ENCODE data around the gene ACTR1B.
"Not testable (repeated sequence)": the region's sequence is repeated elsewhere in the genome, so short reads cannot be mapped to it uniquely, and the experiment has no call there.

The ACTR1B gene

DNA sequence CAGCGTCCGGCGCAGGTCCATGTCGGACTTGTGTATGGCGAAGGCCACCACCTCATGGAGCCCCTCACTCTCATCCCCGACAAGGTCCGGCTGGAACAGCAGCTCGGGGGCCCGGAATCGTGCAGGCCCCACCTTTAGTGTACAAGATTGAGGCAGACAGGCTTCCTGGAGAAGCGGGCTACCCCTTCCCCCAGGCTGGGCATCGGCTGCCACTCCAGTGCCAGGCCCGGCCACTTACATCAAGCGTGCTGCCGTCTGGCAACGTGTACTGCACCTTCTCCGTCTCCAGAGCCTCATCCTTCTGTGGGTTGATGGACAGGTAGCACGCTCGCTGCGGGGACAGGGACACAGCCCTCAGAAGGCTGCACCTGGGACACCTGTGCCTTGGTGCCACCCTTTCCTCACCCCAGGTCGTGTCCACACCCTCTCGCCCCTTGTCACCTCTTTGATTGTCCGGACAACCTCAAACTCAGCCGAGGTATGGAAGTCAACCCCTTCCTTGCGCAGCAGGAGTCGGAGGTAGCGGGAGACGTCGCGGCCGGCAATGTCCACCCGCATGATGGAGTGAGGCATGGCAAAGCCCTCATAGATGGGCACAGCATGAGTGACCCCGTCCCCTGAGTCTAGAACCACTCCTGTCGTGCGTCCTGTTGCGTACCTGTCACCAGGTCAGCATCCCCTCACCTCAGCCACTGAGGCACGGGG, 5.7 kb downstream of the ACTR1B start:
- DNase-seq: no peak

DNA sequence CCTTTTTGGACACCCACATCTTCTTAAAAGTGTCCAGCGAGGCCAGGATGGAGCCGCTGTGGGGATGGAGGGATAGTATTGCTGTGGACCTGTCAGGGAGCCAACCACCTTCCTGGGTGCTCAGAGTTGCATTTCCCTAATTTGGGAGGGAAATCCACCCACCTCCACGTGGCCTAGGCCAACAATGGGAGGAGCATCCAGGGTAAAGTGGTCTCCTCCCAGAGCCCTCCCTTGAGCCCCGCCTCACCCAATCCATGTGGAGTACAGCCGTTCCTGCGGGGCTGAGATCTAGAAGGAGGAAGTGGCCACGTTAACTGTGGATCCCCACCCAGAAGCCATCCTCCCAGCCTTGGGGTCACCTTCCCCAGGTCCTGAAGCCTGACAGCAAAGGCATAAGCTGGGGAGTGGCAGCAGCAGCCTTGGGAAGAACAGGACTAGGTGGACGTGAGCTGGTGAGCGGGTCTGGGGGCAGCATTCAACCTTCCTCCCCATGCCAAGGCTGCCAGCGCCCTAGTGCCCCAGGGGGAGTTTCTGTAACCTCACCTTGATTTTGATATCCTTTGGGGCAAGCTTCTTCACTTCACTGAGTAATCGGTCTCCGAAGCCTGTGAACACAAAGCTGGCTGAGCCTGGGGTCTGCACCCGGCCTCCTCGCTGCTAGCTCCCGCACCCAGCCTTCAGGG, 6.8 kb downstream of the ACTR1B start:
- DNase-seq: no peak

DNA sequence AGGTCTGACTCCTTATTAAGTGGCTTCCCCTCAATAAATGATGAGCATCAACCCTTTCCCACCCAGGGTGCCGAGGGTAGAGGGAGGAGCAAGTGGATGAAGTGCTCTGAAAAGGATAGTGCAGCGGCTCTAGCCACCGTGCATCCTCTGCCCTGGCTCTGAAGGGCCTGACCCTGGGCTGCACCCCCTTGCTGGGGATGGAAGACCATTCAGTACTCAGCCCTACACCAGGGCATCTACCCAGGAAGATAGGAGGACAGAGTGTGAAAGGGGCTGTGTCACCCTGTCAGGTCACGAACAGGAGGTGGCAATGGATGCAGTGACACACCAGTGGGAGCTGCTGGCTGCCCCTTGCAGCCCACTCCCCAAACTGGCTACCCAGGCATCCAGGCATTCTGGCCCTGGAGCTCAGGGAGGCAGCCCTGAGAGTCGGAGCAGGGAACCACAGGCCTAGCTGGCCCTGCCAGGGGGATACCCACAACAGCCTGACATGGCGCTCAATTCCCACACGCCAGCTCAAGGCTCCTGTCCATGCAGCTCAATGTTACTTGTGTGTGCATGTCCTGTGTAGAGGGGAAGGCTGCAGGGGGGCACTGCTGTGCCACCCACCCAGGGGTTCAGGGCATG, 7.6 kb downstream of the ACTR1B start:
- DNase-seq: no peak

DNA sequence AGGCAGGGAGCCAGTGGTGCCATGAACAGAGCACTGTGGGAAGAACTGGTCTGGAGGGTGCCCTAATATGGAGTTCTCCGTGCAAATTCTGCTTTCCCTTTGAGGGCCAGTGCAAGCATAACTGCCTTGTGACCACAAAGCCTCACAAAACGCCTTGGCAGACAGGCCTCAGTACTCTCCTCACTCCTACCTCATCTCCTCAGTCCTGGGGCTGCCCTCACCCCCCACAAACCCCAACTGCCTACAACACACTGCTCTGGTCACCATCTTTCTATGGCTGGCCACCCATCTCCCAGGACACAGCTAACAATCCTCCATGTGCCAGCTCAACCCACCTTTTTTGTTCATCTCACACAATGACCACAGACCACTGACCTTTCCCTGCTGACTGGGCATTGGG, 9.1 kb downstream of the ACTR1B start:
- no peak for DNase-seq

DNA sequence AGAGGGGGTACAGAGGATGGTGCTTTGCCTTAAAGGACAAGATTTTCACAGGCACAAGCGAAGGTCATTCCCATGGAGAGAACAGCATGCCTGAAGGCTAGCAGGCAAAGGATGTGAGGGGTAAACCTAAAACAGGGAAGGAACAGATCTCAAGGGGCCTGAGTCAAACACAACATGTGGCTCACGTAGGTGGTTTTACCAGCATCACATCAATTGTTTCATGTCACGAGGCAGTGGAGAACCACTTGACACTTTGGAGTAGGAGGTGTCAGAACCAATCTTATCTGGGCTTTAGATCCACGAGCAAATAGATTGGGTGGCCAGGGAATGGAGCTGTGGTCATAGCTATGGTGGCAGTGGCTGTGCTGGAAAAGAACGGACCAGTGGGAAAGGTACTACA, 9.5 kb downstream of the ACTR1B start:
- no peak for DNase-seq

DNA sequence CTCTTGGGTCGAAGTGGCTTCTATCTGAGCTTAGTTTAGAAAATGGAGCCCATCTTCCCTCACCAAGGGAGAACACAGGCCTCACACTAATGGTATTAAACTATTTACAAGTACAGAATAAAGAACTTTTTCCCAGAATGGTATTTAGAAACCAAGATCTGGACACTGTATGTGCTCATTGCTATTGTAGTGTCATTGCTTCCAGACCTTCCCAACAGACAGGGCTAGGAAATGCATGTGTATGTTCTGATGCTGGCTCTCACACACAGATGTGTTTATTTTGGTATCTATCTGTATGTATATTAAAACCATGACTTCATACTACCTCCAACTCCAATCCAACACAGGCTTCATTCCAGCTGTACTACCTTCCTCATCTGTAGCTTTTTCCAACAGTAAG, 10.0 kb downstream of the ACTR1B start:
- DNase-seq: no peak

DNA sequence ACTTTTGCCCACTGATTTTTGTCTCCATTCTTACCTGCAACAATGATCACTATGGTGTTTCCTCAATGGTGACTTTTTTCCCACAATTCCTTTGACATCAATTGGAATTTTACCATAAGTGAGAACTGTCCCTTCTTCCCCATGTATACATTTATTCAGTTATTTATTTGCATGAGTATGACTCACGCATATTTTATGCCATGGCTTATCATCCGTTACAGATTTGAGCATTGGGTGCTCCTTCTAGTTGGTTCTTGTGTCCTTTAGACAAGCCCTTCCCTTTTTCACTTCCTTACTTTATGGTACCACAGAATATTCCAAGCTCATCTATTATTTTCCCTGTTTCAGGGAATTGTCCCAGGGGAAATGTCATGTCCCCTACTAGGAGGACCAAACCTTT, 10.4 kb downstream of the ACTR1B start:
- no peak for DNase-seq

DNA sequence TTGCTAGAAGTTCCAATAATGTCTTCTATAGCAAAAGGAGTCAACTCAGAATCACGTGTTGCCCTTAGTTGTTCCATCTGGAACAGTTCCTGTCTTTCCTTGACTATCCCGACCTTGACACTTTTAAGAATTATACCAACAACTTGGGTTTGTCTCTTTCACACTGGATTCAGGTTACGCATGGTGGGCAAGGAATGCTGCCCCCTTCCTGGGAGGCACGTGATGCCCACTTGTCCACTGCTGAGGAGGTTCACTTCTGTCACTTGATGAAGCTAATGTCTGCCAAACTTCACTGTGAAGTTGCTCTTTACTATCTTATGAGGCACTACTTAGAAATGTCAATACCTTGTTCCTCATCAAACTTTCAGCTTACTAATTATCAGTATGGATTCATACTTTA, 12.7 kb downstream of the ACTR1B start:
- DNase-seq: no peak

DNA sequence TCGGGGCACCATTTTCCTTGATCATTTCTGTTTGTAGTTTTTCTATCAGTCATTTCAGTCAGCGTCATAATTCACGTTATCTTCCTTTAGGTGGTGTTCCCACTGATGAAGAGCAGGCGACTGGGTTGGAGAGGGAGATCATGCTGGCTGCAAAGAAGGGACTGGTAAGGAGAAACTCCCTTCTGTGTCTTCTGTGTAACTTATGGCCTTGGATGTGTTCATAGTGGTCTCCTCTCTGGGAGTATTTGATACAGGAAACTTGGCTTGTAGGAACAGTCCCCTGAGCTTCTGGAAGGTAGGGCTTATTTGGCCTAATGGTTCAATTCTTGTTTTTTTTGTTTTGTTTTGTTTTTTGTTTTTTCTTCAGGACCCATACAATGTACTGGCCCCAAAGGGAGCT, 16.9 kb downstream of the ACTR1B start:
- no peak for DNase-seq

DNA sequence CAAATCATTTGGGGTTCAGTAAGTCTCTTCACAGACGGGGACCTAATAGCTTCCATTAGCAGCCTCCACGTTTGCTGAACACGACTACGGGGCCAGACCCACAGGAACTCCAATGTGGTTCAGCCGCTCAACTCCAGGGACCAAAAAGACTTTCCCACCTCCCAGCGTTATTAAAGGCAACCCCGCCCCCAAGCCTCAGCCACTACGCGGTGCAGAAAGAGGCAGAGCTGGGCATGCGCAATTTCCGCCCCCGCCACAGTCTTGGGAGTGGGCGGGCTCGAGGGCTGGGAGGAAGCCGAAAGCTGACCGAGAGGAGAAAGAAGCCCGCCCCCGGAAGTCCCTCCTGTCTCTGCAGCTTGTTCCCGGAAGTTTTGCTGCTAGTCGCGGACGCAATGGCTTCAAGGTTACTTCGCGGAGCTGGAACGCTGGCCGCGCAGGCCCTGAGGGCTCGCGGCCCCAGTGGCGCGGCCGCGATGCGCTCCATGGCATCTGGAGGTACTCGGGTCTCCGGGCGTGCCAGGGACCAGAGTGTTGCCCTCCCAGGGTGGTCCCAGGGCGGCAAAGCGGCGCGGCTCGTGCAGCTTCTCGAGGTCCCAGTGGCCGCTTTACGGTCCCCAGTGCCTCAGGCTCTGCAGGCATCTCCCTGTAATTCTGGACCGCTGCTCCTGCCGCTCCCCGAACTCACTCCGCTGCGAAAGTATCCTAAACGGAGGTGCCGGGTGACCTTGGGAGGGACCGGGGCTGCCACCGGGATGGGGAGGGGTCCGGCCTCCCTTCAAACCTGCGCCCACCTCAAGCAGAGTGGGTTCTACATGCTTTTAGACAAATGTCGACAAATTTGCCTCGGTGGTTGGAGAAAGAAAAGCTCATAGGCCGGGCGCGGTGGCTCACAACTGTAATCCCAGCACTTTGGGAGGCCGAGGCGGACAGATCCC, 17.9 kb downstream of the ACTR1B start, which contains the start of gene COX5B:
Gene COX5B, plus strand, starts transcription at position 368 of the 935 bp plus-strand sequence. Its CDS starts 25 bp downstream, at position 393.
- DNase-seq: peak; percentile 99

DNA sequence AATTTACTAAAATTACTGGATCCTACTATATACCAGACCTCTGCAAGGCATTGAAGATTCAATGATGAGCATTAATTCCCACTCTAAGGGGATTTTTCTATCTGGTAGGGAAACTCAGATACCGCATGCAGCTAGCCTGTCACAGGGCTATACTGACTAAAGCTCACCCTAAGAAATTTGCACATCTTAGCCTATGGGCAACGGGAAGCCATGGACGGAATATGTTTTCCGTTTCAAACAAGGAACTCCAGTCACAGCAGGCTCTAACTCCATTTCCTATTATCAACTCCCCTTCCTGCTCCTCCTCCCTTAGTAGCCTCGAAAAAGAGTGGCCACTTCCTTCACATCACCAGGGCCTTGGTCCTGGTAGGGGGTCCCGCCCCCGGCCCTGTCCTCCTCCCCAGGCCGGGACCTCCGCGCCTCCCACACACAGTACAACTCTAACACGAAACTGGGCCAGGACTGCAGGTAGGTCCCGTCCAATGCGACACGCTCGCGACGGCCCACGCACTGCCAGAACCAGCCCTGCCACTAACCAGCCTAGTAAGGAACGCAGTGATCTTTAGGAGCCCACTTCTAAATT, 18.6 kb downstream of the ACTR1B start:
- no peak for DNase-seq

DNA sequence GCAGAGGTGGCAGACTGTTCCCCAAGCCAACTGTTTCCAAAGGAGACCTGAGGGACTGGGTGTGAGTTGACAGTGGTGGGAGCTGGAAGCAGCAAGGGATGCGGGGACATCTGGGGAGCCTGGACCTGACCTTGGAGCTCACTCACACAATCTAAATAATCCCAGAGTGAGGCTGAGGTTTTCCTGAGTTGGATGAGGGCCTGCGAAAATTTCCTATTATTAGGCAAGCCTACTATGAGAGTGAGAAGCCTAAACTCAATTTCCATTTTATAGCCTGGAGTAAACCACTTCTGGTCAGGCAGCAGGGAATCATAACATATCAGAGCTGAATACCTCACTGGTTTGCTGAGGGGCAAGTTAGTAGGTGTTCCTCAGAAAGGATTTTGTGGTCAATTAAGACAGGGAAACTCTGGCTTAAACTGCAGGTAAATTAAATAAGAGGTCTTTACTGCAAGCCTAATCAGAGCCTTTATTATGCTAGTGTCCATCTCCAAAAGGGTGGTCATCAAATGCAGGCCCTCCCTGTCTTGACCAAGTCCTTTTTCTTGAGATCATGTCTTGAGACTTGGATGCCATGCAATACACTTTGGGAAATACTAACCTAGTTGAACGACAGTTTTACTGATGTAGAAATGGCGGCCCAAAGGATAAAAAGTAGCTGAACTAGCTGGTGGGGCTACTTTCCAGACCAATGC, 19.7 kb downstream of the ACTR1B start:
- DNase-seq: no peak

DNA sequence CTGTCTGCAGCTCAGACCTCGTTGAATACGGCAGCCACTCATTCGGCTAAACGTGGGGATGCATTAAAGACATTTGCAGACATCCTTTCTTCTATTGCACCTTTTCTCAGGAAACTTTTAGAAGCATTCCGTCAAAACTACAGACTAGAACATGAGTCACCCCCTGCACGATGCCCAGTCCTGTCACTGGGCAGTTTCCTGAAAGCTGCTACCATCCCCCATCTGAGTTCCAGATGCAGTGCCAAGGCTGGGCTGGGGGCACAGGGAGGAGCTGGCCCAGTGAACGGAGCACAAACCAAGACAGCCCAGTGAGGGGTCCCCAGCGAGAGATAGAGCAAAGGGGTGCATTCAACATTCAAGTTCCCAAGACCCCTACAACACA, 37.8 kb downstream of the ACTR1B start:
- DNase-seq: not testable (repeated sequence)

DNA sequence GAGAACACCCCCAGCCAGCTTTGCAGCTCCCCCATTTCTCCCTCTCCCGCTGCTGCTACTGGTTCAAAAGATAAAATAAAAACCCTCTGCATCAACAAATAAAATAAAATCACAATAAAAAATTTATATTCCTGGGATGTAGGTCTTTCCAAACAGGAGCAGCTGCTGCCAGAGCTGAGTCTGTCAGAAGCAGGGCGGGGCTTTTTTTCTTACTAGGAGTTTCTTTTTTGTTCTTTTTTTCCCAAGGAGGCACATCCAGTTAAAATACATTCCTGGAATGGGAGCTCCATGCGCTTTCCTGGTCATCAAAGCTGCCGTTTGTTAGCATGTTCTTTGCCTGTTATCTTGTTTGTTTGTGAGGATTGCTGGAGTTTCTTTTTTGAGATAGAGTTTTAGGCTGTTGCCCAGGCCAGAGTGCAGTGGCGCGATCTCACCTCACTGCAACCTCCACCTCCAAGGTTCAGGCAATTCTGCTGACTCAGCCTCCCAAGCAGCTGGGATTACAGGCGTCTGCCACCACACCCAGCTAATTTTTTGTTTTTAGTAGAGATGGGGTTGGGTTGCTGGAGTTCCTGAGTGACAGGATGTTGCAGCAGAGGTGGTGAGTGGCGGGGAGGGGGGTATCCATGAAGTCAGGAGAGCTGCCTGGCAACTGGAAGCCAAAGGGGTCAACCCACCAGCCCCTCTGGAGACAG, 38.3 kb downstream of the ACTR1B start:
- not testable (repeated sequence) for DNase-seq

DNA sequence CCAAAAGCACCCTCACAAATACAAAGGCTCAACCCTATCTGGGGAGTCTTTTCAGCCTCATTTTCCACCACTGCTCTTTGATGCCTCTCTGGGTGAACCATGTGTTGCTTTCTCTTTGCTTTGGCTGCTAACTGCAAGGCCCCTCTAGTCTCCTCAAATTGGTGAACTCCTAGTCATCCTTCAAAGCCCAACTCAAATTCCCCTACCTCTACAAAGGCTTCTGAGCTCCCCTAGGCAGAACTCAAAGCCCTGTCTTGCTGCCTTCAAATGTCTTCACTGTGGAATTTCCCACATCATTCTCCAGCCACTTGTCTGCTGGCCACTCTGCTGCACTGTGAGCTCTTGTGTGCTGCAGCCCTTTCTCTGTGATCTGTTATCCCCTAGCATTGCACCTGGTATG, 40.9 kb downstream of the ACTR1B start:
- not testable (repeated sequence) for DNase-seq

DNA sequence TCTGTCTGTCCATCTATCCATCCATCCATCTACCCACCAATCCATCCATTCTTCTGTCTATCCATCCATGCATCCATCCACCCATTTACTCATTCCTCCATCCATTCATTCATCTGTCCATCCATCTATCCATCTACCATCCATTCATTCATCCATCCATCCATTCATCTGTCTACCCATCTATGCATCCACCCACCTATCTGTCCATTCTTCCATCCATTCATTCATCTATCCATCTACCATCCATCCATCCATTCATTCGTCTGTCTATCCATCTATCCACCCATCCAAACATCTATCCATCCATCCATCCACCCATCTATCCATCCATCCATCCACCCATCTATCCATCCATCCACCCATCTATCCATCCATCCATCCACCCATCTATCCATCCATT, 43.4 kb downstream of the ACTR1B start:
- not testable (repeated sequence) for DNase-seq

DNA sequence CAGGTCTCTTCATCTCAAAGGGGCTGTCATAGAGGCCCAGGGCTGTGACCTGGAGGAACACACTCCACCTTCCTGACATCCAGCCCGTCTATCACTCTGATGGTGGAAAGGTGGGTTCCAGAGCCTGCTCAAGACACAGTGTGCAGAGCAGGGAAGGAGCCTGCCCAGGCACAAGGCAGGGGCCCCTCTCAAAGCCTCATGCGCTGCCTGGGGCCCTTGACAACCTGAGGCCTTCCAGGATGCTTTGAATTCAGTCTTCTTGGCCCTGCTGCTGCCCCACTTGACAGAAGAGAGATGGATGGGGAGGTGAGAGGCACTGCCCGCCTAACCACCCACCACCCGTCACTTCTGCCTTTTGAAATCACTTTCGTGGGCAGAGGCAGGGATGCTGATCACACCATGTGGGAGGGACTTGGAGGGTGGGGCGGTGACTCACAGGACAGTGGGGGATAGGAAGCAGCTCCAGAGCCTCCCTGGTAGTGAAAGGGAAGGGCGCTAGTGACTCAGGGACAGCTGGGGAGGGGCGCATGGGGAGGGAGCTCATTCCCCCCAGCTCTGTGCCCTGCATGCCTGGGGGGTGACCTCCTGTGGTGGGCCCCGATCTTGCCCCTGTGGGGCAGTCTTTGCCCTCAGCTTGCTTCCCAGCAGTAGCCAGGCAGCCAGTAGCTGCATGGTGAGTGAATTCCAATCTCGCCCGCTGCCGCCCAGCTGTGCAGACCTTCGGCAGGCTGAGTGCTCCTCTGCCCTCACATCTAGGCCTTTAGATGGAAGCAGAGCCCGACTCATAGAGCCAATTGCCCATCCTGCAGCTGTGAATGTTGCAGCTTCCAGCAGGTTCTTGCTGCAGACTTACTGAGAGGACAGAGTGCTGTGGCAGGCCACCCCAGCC, 44.7 kb downstream of the ACTR1B start:
- not testable (repeated sequence) for DNase-seq

DNA sequence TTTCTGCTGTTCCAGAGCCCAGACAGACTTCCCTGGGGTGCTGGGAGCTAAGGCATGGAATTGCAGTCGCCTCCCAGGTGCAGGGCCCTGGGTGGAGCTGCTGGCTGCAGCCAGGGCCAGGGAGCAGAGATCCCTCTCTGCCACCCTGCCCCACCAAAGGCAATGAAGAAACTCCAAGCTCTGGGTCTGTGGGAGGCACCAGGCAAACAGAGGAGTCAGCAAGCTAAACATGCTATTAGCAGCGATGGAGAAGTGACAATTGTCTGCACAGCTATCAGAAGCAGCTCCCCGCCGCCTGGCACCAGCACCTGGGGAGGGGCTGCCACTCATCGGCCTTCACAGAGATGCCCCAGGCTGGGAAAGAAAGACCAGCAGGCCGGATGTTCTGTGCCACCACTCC, 45.9 kb downstream of the ACTR1B start:
- no peak for DNase-seq

DNA sequence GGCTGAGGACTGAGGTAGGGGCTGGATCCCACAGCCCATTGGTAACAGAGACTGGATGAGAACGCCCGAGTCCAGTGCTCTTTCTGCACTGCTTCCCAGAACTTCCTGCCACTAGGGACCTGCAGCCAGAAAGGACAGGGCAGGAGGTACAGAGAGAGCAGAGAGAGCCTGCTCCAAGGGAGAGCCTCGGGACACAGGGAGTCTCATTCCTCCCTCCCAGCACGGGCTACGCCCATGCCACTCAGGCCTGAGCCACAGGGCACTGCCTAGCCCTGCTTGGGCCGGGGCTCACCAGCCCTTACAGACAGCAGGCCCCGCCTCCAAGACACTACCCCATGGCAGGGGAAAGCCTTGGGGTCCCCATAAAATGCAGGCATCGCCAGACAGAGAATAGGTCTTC, 48.1 kb downstream of the ACTR1B start:
- DNase-seq: not testable (repeated sequence)

DNA sequence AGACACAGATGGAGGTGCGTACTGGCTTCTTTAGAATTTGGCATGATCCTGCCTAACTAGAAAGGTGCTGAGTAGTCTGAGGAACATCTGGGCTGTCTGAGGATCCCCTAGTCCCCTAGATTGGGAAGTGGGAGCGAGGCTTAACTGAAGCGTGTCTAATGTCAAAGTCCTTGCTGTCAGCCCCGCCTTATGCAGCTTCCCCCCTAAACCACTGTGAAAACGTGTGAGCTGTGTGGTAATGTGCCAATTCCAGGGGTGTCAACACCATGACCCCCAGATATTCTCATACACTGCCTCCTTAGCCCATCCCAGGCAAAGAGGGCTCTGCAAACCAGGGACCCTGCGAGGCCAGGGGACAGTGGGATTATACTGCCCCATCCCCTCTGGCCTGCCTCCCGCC, 51.9 kb downstream of the ACTR1B start:
- DNase-seq: not testable (repeated sequence)
